ENCODE results near the gene NAB2.
A peak's percentile ranks its signal among the peaks of the same experiment; 100 is the strongest.

The NAB2 gene

GRCh38 chr12:57094208-57095160 is 5.6 kb downstream of the NAB2 start:
- DNase-seq, result peak; percentile 50

DNA sequence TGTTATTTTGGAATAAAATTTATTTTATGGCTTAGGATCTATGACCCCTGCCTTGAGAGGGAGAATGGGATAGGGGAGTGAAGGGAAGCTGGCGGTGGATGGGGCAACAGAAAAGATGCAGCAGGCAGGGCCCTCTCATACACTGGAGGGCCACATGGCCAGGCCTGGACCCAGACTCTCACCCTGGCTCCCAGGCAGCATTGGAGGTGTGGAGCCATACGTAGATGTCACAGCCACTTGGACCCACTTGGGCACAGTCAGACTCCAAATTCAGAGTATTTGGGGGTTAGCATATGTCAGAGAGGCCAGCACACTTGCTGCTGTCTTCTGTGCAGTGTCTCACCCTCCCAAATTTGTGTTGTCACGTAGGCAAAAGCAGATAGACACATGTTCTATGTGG is 6.5 kb downstream of the NAB2 start:
- DNase-seq, result no peak

DNA sequence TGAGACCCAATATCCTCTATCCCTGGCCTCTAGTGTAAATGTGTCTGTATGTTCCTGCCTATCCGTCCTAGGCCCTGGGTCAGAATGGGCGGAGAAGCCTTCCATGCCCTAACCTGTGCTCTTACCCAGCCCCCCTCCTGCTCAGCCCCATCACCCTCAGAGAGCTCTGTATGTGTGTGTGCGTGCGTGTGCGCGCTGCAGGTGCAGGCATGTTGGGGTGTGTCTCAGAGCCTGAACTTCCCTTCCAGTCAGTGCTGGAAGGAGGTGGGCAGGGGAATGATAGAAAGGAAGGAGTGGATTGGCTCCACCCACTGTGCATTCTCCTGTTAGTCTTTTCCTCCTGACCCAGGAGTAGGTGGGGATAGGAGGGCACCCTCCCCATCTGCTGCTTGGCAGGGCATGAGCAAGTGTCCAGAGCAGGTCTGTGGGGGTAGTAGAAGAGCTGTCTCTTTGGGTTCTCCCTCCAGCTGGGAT is 7.2 kb downstream of the NAB2 start:
- DNase-seq, result peak; percentile 30

GRCh38 chr12:57096748-57097553 is 8.0 kb downstream of the NAB2 start:
- DNase-seq, result peak; percentile 43

DNA sequence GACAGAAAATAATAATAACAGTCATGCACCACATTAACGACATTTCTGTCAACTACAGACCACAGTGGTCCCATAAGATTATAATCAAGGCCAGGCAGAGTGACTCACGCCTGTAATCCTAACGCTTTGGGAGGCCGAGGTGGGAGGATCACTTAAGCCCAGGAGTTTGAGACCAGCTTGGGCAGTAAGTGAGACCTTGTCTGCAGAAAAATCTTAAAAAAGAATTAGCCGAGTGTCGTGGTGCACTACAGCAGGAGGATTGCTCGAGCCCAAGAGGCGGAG is 8.6 kb downstream of the NAB2 start:
- DNase-seq, result no peak

DNA sequence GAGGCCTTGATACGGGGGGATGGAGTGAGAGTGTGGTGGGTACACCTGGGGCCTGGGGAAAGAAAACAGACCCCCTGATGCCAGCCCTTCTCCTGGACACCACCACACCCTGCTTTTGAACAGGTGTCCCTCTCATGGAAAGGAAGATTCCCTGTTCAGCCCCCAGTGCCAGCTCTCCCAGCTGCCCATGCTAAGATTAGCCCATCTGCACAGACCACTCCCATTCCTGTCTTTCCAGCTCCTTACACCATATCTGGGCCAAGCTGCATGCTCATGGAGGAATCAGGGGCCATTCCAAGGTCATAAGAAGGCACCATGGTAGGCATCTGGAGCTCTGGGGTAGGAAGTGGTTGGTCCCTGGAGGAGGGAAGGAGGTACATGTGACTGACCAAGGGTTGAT is 9.6 kb downstream of the NAB2 start:
- DNase-seq, result no peak

GRCh38 chr12:57099047-57099714 is 10.3 kb downstream of the NAB2 start:
- peak; percentile 26 for DNase-seq

DNA sequence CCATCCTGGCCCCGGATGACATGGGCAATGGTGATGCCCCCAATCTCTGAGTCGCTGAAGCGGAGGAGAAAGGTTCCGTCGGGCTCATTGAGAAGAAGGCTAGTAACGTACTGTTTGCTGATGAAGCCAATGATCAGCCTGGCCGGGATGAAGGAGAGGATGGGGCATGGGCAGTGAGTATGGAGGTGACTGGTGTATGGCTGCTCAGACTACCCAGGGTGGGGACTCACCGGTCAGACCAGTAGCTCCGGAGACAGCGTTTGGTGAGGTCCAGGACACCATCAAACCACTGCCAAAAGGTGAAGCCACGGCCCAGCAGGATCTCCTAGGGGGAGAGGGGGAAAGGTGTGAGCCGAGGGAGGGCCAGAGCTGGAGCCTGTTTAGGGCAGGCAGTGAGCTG is 10.9 kb downstream of the NAB2 start:
- peak; percentile 34 for DNase-seq

- DNase-seq, result peak; percentile 19
These were observed 13.2 kb downstream of the NAB2 start for GRCh38 chr12:57101892-57102695.

DNA sequence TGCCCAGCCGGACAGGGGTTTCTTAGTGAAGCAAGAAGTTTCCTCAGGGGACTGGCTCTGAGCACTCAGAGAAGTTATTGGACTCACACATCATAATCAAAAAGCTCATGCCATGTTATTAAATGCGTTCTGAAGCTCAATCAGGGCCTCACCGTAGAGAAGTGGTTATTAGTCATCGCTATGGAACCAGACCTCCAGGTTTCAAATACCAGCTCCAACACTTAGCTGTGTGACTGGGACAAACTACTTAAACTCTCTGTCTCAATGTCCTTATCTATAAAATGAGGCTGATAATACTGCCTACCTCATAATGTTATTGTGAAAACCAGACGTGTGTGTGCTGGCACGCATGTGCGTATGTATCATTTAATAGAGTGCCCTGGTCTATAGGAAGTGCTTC is 14.9 kb downstream of the NAB2 start:
- no peak for DNase-seq

DNA sequence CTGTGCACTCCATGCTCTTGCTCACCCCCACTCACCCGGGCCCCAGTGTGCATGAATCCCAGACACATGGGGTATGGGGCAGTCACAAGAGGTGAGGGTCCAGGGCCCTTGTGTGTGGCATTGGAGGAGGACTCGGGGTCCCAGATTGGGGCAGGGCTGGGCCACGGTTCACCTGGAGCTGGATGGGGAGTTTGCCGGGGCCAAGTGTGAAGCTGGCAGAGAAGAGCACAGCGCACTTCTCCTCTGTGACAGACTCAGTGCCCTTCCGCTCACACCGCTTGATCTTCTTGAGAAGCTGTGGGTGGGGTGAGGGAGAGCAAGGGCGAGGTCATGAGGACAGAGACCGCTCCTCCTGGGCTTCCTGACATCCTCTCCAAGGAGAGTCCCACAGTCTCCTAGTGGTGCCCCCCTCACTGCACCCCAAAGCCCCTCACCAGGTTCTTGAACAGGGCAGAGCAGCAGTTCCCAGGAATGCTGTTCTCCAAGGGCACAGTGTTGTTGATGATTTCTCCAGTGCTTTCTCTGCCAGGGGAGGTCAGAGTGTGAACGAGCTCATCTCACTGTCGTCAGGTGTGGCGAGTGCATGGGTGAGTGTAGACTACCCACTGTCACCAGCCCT is 15.5 kb downstream of the NAB2 start:
- DNase-seq, result no peak

GRCh38 chr12:57105011-57105753 is 16.3 kb downstream of the NAB2 start:
- DNase-seq, result no peak

- peak; percentile 42 for DNase-seq
These were observed 17.3 kb downstream of the NAB2 start for GRCh38 chr12:57106021-57106708.

DNA sequence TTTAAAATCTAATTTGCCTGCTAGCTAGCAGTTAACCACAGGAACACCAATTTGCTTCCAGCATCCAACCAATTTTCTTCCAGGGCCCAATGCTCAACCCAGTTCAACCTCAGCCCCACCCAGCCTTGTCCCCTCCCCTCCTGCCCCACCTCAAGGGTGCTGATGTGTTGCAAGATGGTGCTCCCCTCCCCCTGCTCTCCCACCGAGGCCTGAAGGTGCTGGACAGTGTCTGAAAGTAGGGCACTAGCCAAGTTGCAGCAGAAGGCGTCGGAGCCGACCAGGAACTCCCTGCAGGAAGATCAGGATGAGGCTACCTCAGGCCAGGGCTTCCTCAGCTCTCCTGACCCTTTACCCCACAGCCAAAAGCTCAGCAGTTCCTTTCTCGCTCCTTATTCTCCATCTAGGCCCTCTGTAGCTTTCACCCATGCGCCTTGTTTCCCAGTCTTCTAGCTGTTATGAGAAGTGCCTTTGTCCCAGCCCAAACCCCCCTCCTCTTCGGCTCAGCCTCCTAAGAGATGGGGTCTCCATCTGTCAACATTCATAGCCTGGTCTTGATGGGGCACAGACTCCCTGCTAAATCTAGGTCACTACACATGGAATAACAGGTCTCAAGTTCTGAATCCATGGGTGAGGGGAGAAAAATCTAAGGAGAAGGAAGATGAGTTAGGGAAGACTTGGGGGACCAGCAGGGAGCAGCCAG is 18.7 kb downstream of the NAB2 start:
- peak; percentile 32 for DNase-seq

DNA sequence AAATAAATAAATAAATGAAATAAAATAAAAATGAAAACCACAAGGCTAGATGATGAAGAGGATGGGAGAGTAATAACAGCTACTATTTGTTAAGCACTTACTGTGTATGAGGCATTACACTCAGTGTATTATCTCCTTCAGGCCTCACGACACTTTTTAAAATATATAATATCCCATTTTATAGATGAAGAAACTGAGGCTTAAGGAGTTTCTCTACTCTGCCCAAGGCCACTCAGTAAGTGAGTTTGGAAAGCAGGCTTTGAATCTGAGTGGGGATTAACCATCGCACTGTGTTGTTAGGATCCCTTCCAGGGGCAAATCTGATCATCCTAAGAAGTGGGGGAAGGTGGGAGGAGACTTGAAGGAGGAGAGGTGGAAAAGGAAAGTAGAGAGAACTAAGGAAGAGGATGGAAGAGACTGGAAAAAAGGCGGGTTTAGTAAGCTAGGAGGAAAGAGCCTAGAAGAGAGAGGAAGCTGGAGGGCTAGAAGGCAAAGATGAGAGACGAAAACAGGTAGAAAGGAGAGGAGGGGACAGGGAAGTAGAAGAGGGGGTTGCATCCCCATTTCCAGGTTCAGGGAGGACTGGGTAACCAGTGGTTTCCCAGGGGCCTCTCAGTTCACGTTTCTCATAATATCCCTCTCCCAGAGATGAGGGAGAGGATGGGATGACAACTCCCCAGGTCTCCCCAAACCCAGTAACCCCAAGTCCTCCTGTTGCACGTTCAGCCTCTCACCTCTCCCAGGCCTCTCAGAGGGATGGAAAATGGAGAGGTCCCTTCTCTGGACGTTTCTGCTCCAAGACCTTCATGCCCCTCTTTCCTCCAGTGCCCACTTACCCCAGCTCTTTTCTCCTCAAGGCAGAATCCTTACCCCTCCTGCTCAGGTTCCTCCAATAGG is 20.5 kb downstream of the NAB2 start:
- DNase-seq, result peak; percentile 39

DNA sequence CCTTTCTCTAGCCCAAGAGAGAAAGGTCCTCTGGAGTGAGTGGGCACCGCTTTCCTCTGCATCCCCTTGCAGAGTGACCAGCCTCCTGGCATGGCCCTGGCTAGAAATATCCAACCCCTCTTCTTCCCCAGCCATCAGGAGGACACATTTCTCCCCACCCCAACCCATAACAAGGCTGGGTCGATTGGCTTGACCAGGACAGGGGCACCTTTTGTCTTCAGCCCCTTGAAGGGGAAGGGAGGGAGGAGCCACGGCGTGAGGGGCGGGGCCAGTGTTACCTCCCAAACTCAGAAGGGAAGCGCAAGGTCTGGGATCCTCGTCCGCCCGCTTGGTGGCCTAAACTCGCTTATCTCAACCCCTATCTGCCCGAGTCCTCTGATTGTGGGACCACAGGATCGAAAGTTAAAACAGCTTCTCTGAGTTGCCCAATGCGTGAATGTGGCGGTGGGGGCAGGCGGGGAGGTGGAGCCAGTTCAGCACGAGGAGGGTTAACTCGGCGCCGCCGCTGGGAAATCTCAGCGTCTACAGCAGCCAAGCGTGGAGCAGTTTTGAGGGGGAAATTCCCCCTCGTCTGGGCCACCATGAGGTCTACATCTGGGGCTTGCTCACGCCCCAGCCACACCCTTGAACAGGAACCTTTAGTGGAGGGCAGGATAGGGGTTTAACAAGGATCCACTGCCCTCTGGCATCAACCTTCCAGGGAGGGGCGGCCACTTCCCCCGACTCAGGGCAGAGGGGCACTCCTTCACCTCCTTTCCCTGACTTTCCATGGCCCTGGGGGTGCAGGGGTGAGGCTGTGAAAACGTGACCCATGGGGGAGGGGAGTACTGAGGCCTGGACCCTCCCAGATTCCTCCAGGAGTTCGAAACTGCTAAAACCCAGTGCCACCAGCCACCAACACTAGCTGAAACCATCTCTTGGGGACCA is 21.5 kb downstream of the NAB2 start:
- DNase-seq, result peak; percentile 69

DNA sequence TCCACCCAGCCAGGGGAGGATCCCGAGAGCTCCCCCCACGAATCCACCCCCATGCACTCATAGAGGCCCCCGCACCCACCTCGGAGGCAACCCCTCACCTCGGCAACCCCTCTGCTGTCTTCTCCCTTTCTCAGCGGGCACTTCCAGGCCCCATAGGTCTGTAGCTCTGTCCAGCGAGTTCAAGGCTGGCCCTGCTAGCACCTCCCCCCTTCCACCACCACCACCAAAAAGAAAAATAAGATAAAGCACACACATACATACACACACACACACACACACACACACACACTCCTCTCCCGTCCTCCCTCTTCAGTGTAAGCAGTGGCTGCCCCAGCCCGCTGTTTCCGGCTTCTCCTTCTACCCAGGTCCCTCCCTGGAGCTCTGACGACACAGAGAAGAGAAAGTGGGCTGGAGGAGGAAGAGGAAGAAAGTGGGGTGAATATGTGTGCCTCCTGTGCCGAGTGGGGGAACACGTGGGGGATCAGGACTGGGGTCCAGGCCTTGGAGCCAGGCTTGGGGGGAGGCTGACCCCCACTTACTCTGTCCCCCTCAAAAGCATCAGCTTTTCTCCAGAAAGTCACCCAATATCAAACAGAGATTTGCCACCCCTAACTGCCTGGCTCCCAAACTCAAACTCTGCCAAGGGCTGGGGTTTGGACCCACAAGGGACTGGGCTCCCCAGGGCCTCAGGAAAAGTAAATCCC is 22.3 kb downstream of the NAB2 start, which contains the start of gene STAT6:
Gene STAT6 (minus strand): TSS at position 332 of the 704 bp plus-strand sequence. CDS start 3,084 bp downstream, outside the sequence.
- peak; percentile 79 for DNase-seq
